DND-41 (cell line): ENCODE data around the gene UBE2A.

Source experiments
- CTCF ChIP-seq: IDR thresholded peaks from 2 replicates; pipeline ENCODE4 v1.5.1; 2012; ENCODE audit warnings: borderline replicate concordance, low read length, moderate library complexity, mild to moderate bottlenecking; ENCODE audit not compliant: poor library complexity, severe bottlenecking; ENCODE audit errors: extremely low read depth
- EZH2 ChIP-seq: IDR thresholded peaks from 3 replicates; pipeline ENCODE4 v1.6.1; 2012; ENCODE audit warnings: borderline replicate concordance, low read depth, mild to moderate bottlenecking, moderate library complexity, low read length, inconsistent platforms; ENCODE audit not compliant: severe bottlenecking

- TF ChIP-seq CTCF (no peak), EZH2 (no peak)
Observed at GRCh38 chrX:119537487-119537886, 36.9 kb upstream of the UBE2A start.
